Measurements from ENCODE around the gene ZBTB22.

GRCh38 chr6:33279257-33279695 is 38.3 kb downstream of the ZBTB22 start:
- no peak for TF ChIP-seq POLR2A (IDR thresholded peaks at IDR 0.05; ENCODE audit: low read length)
- no peak for TF ChIP-seq GATA1 (IDR thresholded peaks at IDR 0.05; ENCODE audit: low read depth, low read length)

Measured in erythroblast (primary cell).